GM12878 (cell line): Measurements from ENCODE around the gene COQ3. TPM values are rescaled to one million over a fixed set of nuclear protein-coding genes. Genes with fewer than 3 reads are reported as not detected.

Experiments used
- ATF2 ChIP-seq: IDR thresholded peaks from 2 replicates; pipeline ENCODE4 v1.6.1; 2012; ENCODE audit warnings: low read length, inconsistent platforms
- ATF7 ChIP-seq: fragments of 450-650 bp; IDR thresholded peaks from 2 replicates; pipeline ENCODE4 v1.6.1; 2016; ENCODE audit warnings: low read depth, mild to moderate bottlenecking
- BACH1 ChIP-seq: fragments of 450-650 bp; IDR thresholded peaks from 2 replicates; pipeline ENCODE4 v1.6.1; 2017; ENCODE audit warnings: mild to moderate bottlenecking, borderline replicate concordance
- BRCA1 ChIP-seq: IDR thresholded peaks from 2 replicates; pipeline ENCODE4 v1.6.1; 2011; ENCODE audit warnings: low read depth, low read length, improper control_type of control experiment
- CBX3 ChIP-seq: fragments of 200-600 bp; sonication (generic); IDR thresholded peaks from 2 replicates; pipeline ENCODE4 v1.6.1; 2016; ENCODE audit warnings: low read depth, borderline replicate concordance
- E2F8 ChIP-seq: fragments of 450-650 bp; IDR thresholded peaks from 2 replicates; pipeline ENCODE4 v1.6.1; 2018; ENCODE audit warnings: mild to moderate bottlenecking, low read depth, moderate library complexity; ENCODE audit not compliant: partially characterized antibody
- GABPA ChIP-seq: IDR thresholded peaks from 2 replicates; pipeline ENCODE4 v1.6.1; 2014; ENCODE audit warnings: antibody characterized with exemption, low read depth, mild to moderate bottlenecking, inconsistent platforms
- HDAC2 ChIP-seq: fragments of 200-600 bp; sonication (generic); IDR thresholded peaks from 2 replicates; pipeline ENCODE4 v1.6.1; 2017
- IKZF2 ChIP-seq, 2 experiments: fragments of 450-650 bp; IDR thresholded peaks; 2 replicates each; pipeline ENCODE4 v1.6.1; 2017; ENCODE audit warnings: mild to moderate bottlenecking in 2 of 2, moderate library complexity in 2 of 2
- IRF4 ChIP-seq: IDR thresholded peaks from 2 replicates; pipeline ENCODE4 v1.6.1; 2011; ENCODE audit warnings: low read depth, low read length
- KDM1A ChIP-seq: fragments of 200-600 bp; sonication (generic); IDR thresholded peaks from 2 replicates; pipeline ENCODE4 v1.6.1; 2016; ENCODE audit warnings: borderline replicate concordance
- KLF5 ChIP-seq: fragments of 450-650 bp; IDR thresholded peaks from 2 replicates; pipeline ENCODE4 v1.6.1; 2014; ENCODE audit warnings: mild to moderate bottlenecking; ENCODE audit not compliant: partially characterized antibody
- LARP7 ChIP-seq: fragments of 450-650 bp; IDR thresholded peaks from 2 replicates; pipeline ENCODE4 v1.6.1; 2017; ENCODE audit warnings: mild to moderate bottlenecking
- NFIC ChIP-seq: IDR thresholded peaks from 2 replicates; pipeline ENCODE4 v1.6.1; 2012; ENCODE audit warnings: low read depth, mild to moderate bottlenecking, inconsistent platforms, low read length, moderate library complexity
- PAX8 ChIP-seq: fragments of 450-650 bp; IDR thresholded peaks from 2 replicates; pipeline ENCODE4 v1.6.1; 2017; ENCODE audit warnings: mild to moderate bottlenecking, moderate library complexity
- RB1 ChIP-seq: fragments of 450-650 bp; formaldehyde crosslinking; IDR thresholded peaks from 2 replicates; pipeline ENCODE4 v1.6.1; 2017; ENCODE audit warnings: mild to moderate bottlenecking, borderline replicate concordance
- RUNX3 ChIP-seq: IDR thresholded peaks from 2 replicates; pipeline ENCODE4 v1.6.1; 2012; ENCODE audit warnings: low read length, inconsistent platforms
- USF1 ChIP-seq: IDR thresholded peaks from 2 replicates; pipeline ENCODE4 v1.6.1; 2011; ENCODE audit warnings: borderline replicate concordance, low read depth, mild to moderate bottlenecking, moderate library complexity, mixed read lengths, low read length; ENCODE audit not compliant: insufficient read depth; ENCODE audit errors: extremely low read length
- YBX1 ChIP-seq: fragments of 450-650 bp; IDR thresholded peaks from 2 replicates; pipeline ENCODE4 v1.6.1; 2016; ENCODE audit warnings: antibody characterized with exemption
- ZBTB4 ChIP-seq: fragments of 450-650 bp; formaldehyde crosslinking; IDR thresholded peaks from 2 replicates; pipeline ENCODE4 v1.4.0; 2022; ENCODE audit warnings: mild to moderate bottlenecking, moderate library complexity
- ZNF274 ChIP-seq: IDR thresholded peaks from one replicate; pipeline ENCODE4 v1.8.0; 2011; ENCODE audit not compliant: insufficient read length, insufficient read depth
- ZZZ3 ChIP-seq: IDR thresholded peaks from 2 replicates; pipeline ENCODE4 v1.6.1; 2011; ENCODE audit warnings: low read depth; ENCODE audit not compliant: control insufficient read depth, insufficient read length
- polyA plus RNA-seq, 11 experiments: library from polyadenylated mRNA; depleted of rRNA in 4 of 11; unstranded in 6 of 11; stranded (reverse) in 5 of 11; fragments of >200 nt; fragmentation: Nextera tagmentation in 4 of 11; fragmentation: Illumina TruSeq in 1 of 11; extraction: Ambion mirVana in 4 of 11; extraction: Trizol in 1 of 11; gene quantifications; 1 replicate in 1 of 11; 2 replicates in 10 of 11; pipeline versions ENCODE4 v1.2.1 to v1.2.3, GENCODE V29; 2011 to 2016; ENCODE audit warnings: inconsistent platforms in 2 of 11, missing spikeins in 2 of 11, low read depth in 1 of 11
- total RNA-seq, 4 experiments: library from RNA; depleted of rRNA in 3 of 4; stranded (reverse); fragments of >200 nt in 3 of 4; fragmentation: Illumina TruSeq in 1 of 4; extraction: Trizol in 1 of 4; gene quantifications; 2 replicates each; pipeline versions ENCODE4 v1.2.1 to v1.2.3, GENCODE V29; 2013 to 2021

COQ3 gene
- total and polyA plus RNA-seq, 10 of the 15 experiments (the other 5 are each of a cell fraction or from before 2014, with no cell fraction given): 9.3 to 50.6 (median 16.0) TPM

GRCh38 chr6:99424761-99425646 is 31.0 kb upstream of the COQ3 start, which contains the start of gene PNISR (continued):
- TF ChIP-seq USF1 (peak; percentile 78), BACH1 (peak; percentile 82), KLF5 (peak; percentile 71), BRCA1 (no peak), LARP7 (peak; percentile 74), YBX1 (no peak), RB1 (peak; percentile 78), ZNF274 (no peak), IKZF2 (IDR thresholded peaks at IDR 0.05) (peak; percentile 42 to 48; a peak in 2 of 4 replicates), KDM1A (no peak), E2F8 (peak; percentile 89), ATF2 (peak; percentile 32; the same call in 1 of the 2 replicates), PAX8 (peak; percentile 95), IRF4 (0 out of 2 replicates have a peak, but pooled peaks have one; percentile 6), RUNX3 (peak; percentile 75), ATF7 (peak; percentile 72), HDAC2 (no peak), ZZZ3 (no peak), ZBTB4 (CRISPR knock-in tag) (no peak), NFIC (0 out of 2 replicates have a peak, but pooled peaks have one; percentile 35), GABPA (peak; percentile 100), CBX3 (no peak)
